HG03439 (cell line): Measurements from ENCODE around the gene TMEM198.

Experiments
- ATAC-seq: cut with Tn5 transposase; IDR thresholded peaks from one replicate; pipeline ENCODE4 v1.9.1; 2021; ENCODE audit warnings: mild to moderate bottlenecking, moderate library complexity; ENCODE audit not compliant: unreplicated experiment

TMEM198 gene

GRCh38 chr2:219561179-219562048 lies 17.6 kb downstream of the TMEM198 start:
- ATAC-seq: no peak

GRCh38 chr2:219562049-219563020 lies 18.5 kb downstream of the TMEM198 start:
- no peak for ATAC-seq

GRCh38 chr2:219563271-219563928 lies 19.6 kb downstream of the TMEM198 start:
- ATAC-seq: no peak

- ATAC-seq: no peak
Observed at GRCh38 chr2:219565130-219566080, 21.6 kb downstream of the TMEM198 start.

- ATAC-seq: no peak
Observed at GRCh38 chr2:219566640-219567039, 22.8 kb downstream of the TMEM198 start.

- no peak for ATAC-seq
Observed at GRCh38 chr2:219567131-219567530, 23.3 kb downstream of the TMEM198 start.

- ATAC-seq: no peak
Observed at GRCh38 chr2:219567791-219568361, 24.0 kb downstream of the TMEM198 start.

- no peak for ATAC-seq
Observed at GRCh38 chr2:219569041-219569440, 25.2 kb downstream of the TMEM198 start.

- ATAC-seq: no peak
Observed at GRCh38 chr2:219569635-219570034, 25.8 kb downstream of the TMEM198 start.

GRCh38 chr2:219570194-219570923 lies 26.5 kb downstream of the TMEM198 start:
- ATAC-seq: no peak

GRCh38 chr2:219570924-219571310 lies 27.1 kb downstream of the TMEM198 start:
- no peak for ATAC-seq

GRCh38 chr2:219571311-219572236 lies 27.7 kb downstream of the TMEM198 start, which contains the start of gene OBSL1:
TSS of gene OBSL1 (minus strand) at chr2:219571539. CDS start at chr2:219571232, 307 bp downstream.
- ATAC-seq: no peak

GRCh38 chr2:219572237-219573001 lies 28.6 kb downstream of the TMEM198 start, which contains the start of gene INHA:
TSS of gene INHA (plus strand) at chr2:219572310. CDS start at chr2:219572375, 65 bp downstream.
- no peak for ATAC-seq

GRCh38 chr2:219573166-219573565 lies 29.3 kb downstream of the TMEM198 start:
- no peak for ATAC-seq

- no peak for ATAC-seq
Observed at GRCh38 chr2:219574484-219575311, 30.9 kb downstream of the TMEM198 start.
